ENCODE results near the gene GRAMD2B.

Gene GRAMD2B

DNA sequence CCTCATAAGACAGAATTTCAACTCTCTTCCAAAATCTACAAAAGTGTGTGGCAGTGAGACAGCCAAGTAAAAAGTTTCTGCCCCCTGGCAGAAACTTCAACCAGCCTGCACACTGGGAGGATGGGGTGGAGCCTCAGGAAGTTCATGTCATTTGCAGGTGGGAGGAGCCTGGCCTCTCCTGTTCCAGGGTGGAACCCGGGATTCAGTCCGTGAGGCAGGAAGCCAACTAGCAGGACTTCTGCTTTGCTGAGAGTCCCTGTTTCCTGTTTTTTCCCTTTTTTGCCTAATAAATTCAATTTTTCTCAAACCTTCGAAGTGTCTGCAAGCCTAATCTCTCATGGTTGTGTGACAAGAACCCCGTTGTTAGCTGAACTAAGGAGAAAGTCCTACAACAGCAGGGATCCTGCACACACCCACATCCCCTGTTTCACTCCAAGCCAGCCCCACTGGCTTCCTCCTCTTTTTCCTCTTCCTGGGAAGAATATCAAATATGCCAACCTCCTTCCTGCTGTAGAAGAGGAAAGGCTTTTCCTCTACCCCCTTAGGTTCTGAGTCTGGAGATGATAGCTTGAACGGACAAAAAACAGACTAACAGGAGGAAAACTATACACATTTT is 102.5 kb downstream of the GRAMD2B start:
- no peak for DNase-seq (ENCODE audit: low read depth)
- no peak overlapping the region for H3K4me3 ChIP-seq (ENCODE audit: control insufficient read depth, low read depth, low read length)

DNA sequence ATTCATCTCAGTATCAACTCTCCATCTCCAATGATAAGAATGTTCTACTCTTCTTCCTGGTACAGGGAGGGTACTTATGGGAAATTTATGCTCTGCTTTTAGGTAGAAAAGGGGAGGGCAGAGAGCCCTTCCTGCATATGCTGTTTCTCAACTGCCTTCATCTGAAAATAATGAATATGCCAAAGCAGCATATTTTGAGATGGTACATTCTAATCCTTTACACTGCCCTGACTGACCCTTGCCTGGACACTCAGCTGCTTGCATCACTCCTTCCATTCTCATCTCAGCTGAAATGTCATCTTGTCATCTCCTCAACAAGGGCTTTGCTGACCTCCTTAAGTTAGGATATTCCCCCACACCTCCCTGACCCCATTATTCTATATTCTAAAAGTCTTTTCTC is 103.3 kb downstream of the GRAMD2B start:
- DNase-seq (ENCODE audit: low read depth) = no peak
- TF ChIP-seq, protein P1, sequence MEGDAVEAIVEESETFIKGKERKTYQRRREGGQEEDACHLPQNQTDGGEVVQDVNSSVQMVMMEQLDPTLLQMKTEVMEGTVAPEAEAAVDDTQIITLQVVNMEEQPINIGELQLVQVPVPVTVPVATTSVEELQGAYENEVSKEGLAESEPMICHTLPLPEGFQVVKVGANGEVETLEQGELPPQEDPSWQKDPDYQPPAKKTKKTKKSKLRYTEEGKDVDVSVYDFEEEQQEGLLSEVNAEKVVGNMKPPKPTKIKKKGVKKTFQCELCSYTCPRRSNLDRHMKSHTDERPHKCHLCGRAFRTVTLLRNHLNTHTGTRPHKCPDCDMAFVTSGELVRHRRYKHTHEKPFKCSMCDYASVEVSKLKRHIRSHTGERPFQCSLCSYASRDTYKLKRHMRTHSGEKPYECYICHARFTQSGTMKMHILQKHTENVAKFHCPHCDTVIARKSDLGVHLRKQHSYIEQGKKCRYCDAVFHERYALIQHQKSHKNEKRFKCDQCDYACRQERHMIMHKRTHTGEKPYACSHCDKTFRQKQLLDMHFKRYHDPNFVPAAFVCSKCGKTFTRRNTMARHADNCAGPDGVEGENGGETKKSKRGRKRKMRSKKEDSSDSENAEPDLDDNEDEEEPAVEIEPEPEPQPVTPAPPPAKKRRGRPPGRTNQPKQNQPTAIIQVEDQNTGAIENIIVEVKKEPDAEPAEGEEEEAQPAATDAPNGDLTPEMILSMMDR (IDR thresholded peaks at IDR 0.05; ENCODE audit: control insufficient read depth, insufficient read depth, low read depth, low read length, missing control alignments) = no peak
- H3K4me3 ChIP-seq (ENCODE audit: control insufficient read depth, low read depth, low read length) = no peak overlapping the region

More for the DNA sequence above, 102.5 kb downstream of the GRAMD2B start:
- TF ChIP-seq, protein P1 (IDR thresholded peaks at IDR 0.05; ENCODE audit: control insufficient read depth, insufficient read depth, low read depth, low read length, missing control alignments) = no peak

DNA sequence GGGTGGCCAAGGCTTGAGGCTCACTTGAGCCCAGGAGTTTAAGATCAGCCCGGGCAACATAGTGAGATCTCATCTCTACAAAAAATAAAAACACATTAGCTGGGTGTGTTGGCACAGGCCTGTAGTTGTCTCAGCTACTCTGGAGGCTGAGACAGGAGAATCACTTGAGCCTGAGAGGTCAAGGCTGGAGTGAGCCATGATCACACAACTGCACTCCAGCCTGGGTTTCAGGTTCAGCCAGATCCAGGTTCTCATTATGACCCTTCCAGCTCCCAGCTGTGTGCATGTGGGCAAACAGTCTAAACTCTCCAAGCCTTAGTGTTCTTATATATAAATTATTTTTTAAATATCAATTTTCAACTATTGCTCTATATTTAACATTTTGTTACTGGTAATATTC is 103.9 kb downstream of the GRAMD2B start:
- DNase-seq (ENCODE audit: low read depth) = no peak
- TF ChIP-seq, protein P1 (IDR thresholded peaks at IDR 0.05; ENCODE audit: control insufficient read depth, insufficient read depth, low read depth, low read length, missing control alignments) = no peak
- H3K4me3 ChIP-seq (ENCODE audit: control insufficient read depth, low read depth, low read length) = no peak overlapping the region

DNA sequence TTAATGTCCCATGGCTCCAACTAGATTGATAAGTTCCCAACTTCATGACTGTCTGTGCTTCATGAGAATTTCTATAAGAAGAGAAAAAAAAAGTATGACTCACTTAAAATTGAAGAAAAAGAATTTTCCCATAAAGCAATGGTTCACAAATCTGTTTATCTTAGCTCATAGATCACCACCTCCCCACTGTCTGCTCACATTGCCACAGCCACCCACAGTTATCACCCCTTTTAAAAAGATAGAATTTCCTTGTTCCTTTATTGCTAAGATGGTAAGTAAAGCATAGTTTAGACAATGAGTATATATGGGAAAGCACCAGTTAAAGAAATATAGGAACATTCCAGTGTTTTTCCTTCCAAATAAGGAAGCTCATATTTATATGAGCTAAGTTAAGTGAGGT is 104.7 kb downstream of the GRAMD2B start:
- peak; percentile 23 for DNase-seq (ENCODE audit: low read depth)

DNA sequence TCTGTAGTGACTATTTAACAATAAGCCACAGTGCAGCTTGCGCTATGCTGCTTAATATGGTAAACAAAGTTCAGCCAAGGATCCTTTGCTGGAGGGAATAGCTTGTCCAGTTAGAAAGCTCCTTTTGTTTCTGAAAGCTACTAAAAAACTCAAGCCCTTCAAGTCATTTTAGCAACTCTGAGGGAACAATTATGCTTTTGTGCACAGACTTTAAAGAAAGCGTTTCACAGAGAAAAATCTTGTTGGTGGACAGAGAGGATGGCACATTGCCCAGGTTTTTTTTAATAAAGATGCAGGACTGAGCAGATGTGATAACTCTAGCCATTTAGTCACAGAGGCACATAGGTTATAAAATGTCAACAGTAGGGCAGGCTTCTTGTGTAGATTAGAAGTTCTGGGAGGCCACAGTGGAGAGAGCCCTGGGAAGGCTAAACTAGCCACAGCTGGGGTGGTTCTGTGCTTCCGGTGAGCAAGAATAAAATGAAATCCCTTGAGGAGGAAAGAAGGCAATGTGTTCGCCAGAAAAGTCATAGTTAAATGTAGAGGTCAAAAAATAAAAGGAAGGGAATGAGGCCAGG is 108.4 kb downstream of the GRAMD2B start:
- TF ChIP-seq, protein P1 (IDR thresholded peaks at IDR 0.05; ENCODE audit: control insufficient read depth, insufficient read depth, low read depth, low read length, missing control alignments) = no peak
- DNase-seq (ENCODE audit: low read depth) = no peak
- H3K4me3 ChIP-seq (ENCODE audit: control insufficient read depth, low read depth, low read length) = no peak overlapping the region

More for the DNA sequence above, 104.7 kb downstream of the GRAMD2B start:
- TF ChIP-seq, protein P1 (IDR thresholded peaks at IDR 0.05; ENCODE audit: control insufficient read depth, insufficient read depth, low read depth, low read length, missing control alignments) = no peak
- no peak overlapping the region for H3K4me3 ChIP-seq (ENCODE audit: control insufficient read depth, low read depth, low read length)

DNA sequence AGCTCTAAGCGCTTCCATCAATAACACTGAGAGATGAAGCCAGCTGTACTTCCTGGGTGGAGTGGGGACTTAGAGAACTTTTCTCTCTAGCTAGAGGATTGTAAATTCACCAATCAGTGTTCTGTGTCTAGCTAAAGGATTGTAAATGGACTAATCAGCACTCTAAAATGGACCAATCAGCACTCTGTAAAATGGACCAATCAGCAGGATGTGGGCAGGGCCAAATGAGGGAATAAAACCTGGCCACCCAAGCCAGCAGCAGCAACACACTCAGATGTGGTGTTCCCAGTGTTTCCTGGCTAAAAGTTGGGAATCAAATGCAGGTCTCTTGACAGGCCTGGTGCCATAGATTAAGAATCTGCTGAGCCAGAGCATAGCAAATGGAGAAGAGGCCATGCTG is 111.3 kb downstream of the GRAMD2B start:
- no peak for DNase-seq (ENCODE audit: low read depth)
- no peak overlapping the region for H3K4me3 ChIP-seq (ENCODE audit: control insufficient read depth, low read depth, low read length)
- TF ChIP-seq, protein P1 (IDR thresholded peaks at IDR 0.05; ENCODE audit: control insufficient read depth, insufficient read depth, low read depth, low read length, missing control alignments) = no peak

Data from AG09309 (cell line).